Stimulated activated CD8-positive, alpha-beta memory T cell treated with anti-CD3 and anti-CD28 coated beads, Interleukin-15, amount 100 ng/mL, for 4 hours (primary cell): ENCODE results near the gene DFFB.

ENCODE experiments used
- DNase-seq, 2 donors: peaks; one replicate each; pipeline ENCODE4 v3.0.0-alpha.2; 2020; ENCODE audit warnings: low read depth in 2 of 2

Gene DFFB

GRCh38 chr1:3872546-3872945 lies 15.3 kb downstream of the DFFB start:
- no peak for DNase-seq

- no peak for DNase-seq
These were observed 17.5 kb downstream of the DFFB start for GRCh38 chr1:3874736-3875135.

DNA sequence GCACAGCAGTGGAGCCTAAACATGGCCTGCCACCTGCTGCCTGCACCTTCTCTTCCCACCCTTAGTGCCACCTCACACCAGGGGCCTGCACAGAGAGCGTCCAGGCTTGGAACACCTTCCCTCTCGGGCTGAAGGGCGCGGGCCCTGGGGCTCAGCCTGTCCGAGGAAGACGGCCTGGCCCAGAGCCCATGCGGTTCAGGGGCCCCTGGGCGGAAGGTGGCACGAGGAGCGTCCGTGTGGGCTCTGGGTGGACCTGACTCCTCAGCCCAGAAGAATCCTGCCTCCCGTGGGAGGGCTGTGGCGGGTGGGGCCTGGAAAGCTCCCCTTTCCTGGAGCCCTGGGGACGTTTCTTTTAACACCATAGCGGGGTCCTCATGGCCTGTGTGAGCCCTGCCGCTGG lies 19.4 kb downstream of the DFFB start:
- no peak for DNase-seq

DNA sequence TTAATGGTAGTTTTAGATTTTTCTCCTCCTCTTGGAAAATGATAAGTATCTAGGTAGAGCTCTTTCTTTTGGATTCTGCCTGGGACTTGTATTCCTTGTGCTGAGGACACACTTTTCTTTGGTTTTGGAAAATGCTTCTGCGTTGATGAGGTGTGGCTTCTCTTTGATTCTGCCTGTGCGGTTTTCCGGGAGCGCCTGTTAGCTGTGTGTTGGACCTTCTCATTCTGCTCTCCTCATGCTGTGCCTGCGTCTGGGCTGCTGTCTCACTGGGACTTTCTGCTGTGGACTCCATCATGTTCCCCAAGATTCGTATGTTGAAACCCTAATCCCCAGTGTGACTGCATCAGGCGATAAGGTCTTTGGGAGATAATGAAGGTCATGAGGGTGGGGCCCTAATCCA lies 21.8 kb downstream of the DFFB start:
- DNase-seq: no peak

DNA sequence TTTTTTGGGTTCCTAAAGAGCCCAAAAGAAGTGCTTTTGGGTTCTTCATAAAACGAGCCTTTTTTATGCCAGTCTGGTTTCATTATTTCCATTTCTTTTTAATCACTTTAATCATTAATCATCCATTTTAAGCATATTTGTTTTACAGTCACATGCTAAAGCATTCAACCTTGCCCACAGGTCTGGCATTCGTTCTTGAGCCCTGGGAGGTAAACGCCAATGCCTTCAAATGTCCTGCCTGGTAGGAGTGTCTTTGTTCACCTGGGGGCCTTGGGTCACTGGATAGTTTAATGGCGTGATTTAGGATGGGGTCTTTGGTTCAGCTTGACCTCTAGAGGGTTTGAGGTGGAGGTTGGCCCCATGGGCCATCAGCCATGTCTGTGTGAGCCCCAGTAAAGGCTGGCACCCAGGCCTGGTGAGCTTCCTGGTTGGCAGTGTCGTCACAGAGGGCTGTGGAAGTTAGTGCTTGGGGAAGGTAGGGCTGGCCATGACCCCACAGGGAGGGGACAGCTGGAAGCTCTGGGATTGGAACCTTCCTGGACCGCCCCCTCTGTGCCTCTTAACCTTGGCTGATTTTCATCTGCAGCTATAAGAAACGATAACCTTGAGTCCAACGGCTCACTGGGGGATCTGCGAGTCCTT lies 22.6 kb downstream of the DFFB start:
- DNase-seq: no peak

GRCh38 chr1:3880429-3881192 lies 23.3 kb downstream of the DFFB start:
- DNase-seq: no peak

- DNase-seq: no peak
These were observed 23.9 kb downstream of the DFFB start for GRCh38 chr1:3881193-3881480.

GRCh38 chr1:3883194-3883925 lies 26.1 kb downstream of the DFFB start:
- DNase-seq: no peak

DNA sequence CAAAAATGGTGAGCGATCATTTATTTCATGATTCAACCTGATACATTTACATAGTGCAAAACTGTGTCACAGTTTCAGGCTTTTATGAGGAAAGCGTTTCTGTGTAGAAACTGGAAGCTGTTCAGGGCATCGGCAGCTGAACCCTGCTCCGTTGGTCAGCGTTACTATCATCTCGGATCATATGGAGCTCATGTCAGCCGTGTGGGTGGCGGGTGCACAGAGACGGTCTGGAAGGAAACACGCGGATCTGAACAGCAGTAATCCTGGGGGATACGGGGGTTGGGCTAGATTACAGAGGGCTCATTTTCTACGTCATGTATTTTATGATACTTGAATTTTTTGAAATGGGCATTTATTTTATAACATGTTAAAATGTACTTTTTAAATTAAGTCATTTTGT lies 27.7 kb downstream of the DFFB start:
- DNase-seq: no peak

GRCh38 chr1:3885611-3886010 lies 28.3 kb downstream of the DFFB start:
- DNase-seq: no peak

DNA sequence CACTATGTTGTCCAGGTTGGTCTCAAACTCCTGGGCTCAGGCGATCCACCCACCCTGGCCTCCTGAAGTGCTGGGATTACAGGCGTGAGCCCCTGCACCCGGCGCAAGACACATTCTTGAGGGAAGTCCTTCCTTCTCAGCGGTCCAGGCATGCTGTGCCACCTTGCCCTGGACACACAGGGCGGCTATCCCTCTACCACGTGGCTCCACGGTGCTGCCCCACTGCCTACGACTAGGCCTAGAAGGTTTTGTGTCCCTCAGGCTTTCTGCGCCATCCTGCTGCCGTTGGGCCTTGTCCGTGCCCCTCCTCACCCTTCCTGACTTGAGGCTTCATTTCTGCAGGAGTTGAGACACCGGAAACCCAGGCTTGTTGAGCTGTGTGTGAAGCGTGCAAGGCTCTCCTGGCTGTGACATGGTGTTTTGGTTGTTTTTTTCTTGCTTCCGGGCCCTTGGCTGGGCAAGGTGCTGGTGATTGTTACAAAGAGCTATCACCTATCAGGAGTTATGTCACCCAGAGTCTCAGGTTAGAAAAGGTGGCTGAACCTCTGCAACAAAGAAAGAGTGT lies 28.9 kb downstream of the DFFB start:
- no peak for DNase-seq

DNA sequence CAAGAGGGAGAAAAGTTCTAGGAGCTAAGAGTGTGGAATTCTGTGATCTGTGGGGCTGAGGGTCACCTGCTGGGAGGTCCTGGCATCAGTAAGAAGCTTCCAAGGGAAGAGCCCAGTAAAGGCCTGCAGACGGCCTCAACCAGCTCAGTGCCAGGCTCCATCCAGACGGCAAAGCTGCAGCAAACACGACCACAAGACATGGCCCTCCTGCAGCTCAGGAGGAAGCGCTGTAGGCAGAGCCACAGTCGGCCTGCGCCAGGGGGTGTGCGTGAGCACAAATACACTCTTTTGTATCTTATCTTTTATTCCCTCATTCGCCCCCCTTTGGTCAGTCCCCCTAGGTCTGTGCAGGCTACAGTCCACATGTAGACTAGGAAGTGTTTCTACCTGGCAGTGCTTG lies 29.4 kb downstream of the DFFB start:
- no peak for DNase-seq

GRCh38 chr1:3888301-3888700 lies 31.0 kb downstream of the DFFB start:
- no peak for DNase-seq

- no peak for DNase-seq
These were observed 32.7 kb downstream of the DFFB start for GRCh38 chr1:3889936-3890335.

GRCh38 chr1:3890389-3891328 lies 33.4 kb downstream of the DFFB start:
- no peak for DNase-seq

DNA sequence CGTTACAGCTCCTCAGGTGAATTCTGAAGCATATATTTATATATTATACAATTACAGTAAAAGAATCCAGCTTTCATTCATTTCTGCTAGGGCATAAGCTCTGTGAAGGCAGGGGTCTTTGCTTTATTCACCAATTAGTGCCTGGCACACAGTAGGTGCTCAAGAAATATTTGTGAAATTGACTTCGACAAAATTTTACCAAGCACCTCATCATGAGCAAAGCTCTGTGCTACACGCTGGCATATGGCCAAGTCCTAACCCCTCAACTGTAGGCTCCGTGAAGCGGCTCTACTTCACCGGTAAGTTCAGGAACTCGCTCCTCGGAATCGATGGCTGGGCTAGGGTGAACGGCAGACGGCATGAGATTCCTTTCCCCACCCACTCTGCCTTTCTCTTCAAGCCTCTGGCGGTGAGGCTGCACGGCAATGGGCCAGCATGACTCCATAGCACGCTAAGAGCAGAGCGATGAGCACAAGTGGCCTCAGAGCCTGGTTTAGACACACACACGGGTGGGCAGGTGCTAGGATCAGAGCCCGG lies 34.1 kb downstream of the DFFB start:
- no peak for DNase-seq

DNA sequence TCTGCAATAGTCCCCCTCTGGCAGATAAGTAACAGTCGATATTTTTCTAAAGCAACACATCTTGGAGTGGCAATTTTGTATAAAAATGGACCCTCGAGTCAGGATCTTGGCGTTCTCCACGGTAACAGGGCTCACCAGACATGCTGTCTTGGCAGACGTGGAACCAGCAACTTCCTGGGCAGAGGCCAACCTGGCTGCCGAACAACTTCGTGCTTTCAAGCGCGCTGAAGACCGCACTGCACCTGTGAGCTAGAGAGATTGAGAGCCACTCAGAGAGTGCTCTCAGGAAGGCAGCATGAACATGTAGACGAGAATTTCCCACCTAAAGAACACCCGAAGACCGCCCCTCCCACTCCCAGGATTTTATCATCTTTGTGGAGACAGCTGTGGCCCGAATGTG lies 35.5 kb downstream of the DFFB start:
- no peak for DNase-seq

DNA sequence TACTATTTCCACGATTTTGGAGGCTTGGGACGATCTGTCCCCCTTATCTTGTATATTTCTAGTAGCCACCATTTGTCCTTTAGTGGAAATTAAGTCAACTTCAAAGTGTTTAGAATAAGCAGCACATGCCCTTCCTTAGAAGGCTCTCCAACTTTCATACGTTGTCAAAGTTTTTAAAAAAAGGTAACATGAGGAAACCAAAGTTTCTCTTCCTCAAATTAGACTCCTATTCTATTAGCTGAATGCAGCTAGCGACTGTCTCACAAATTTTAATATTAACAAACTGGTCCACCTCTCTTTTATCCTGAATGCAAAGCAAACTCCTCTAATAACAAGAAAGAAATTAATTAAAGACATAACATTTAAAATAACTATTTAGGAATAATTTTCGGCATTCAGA lies 35.9 kb downstream of the DFFB start:
- no peak for DNase-seq

GRCh38 chr1:3894626-3895278 lies 37.5 kb downstream of the DFFB start:
- DNase-seq: no peak

DNA sequence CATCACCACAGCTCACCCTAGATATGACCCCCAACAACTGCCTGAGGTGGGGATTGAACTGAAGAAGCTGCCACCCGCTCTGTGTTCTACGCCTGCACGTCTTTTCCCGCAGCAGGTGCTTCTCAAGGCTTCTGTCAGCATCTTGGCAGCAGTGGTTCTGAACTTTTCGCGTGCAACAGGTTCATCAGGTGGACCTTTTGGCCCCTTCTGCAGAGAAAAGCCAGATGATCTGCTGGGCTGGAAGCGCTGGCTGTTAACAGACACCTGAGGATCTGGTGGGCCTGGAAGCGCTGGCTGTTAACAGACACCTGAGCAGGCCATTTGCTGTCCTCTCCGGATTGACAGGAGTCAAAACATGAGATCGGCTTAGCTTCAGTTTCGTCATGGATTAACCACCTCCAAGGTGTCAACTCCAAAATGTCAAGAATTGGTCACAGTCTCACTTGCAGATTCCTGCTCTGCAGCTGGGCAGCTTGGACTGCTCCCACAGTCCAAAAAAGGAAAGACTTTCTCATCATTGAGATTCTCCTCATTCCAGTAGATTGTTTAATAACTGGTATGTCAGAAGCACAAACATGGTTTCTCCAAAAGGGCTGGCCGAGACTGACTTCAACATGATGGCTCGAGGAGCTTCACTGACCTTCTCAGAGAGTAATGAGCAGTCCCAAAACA lies 38.1 kb downstream of the DFFB start:
- no peak for DNase-seq
